Measurements from ENCODE around the gene MUC12. TPM values are rescaled to one million over a fixed set of nuclear protein-coding genes. Genes with fewer than 3 reads are reported as not detected.
A peak's percentile ranks its signal among the peaks of the same experiment; 100 is the strongest.

Gene MUC12, protein sequence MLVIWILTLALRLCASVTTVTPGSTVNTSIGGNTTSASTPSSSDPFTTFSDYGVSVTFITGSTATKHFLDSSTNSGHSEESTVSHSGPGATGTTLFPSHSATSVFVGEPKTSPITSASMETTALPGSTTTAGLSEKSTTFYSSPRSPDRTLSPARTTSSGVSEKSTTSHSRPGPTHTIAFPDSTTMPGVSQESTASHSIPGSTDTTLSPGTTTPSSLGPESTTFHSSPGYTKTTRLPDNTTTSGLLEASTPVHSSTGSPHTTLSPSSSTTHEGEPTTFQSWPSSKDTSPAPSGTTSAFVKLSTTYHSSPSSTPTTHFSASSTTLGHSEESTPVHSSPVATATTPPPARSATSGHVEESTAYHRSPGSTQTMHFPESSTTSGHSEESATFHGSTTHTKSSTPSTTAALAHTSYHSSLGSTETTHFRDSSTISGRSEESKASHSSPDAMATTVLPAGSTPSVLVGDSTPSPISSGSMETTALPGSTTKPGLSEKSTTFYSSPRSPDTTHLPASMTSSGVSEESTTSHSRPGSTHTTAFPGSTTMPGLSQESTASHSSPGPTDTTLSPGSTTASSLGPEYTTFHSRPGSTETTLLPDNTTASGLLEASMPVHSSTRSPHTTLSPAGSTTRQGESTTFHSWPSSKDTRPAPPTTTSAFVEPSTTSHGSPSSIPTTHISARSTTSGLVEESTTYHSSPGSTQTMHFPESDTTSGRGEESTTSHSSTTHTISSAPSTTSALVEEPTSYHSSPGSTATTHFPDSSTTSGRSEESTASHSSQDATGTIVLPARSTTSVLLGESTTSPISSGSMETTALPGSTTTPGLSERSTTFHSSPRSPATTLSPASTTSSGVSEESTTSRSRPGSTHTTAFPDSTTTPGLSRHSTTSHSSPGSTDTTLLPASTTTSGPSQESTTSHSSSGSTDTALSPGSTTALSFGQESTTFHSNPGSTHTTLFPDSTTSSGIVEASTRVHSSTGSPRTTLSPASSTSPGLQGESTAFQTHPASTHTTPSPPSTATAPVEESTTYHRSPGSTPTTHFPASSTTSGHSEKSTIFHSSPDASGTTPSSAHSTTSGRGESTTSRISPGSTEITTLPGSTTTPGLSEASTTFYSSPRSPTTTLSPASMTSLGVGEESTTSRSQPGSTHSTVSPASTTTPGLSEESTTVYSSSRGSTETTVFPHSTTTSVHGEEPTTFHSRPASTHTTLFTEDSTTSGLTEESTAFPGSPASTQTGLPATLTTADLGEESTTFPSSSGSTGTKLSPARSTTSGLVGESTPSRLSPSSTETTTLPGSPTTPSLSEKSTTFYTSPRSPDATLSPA (N-terminal part only)
- total RNA-seq: not detected in 2 replicates
- polyA plus RNA-seq: not detected in 2 replicates
- not detected in 2 replicates for polyA plus RNA-seq (2011; cell fraction: cytosol; rRNA removed)
- not detected in 2 replicates for polyA plus RNA-seq (2011; cell fraction: nucleus; rRNA removed)
- polyA plus RNA-seq (2012): not detected in 2 replicates
- polyA minus RNA-seq: not detected in 2 replicates
- not detected for polyA minus RNA-seq (2011; cell fraction: cytosol; rRNA and poly(A)+ RNA removed)
- polyA minus RNA-seq (2011; cell fraction: nucleus; rRNA and poly(A)+ RNA removed): not detected in 2 replicates
- percentile 2 among the genes with signal in this experiment for Bru-seq, nascent RNA
- not detected for BruChase-seq, experiment 1, labeled RNA remaining after a 6-hour chase
- not detected for BruChase-seq, experiment 2, labeled RNA remaining after a 2-hour chase
- long read RNA-seq: 0 reads

DNA sequence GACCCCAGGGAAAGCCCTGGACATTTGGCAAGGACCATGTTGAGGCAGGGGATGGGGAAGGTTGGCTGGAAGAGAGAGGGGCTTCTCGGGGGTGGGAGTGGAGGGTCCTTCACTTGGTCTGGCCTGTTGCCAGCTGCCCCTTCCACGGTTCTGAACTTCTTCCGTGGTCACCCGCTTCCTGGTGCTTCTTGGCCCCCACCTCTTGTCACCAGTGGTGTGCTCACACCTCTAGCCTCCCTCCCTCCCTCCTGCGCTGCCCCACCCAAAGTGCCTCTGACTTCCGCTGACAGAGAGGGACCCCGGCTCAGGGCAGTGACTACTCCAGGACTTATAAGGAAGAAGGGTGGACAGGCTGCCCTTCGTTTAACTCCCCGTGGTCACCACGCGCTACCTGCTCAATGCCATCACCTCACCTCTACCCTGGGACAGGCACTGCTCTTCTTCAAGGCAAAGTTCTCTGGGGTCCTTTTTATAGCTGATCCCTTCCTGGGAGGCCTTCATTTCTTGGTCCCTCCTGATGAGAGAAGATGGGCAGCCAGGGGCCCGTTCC is at the start of gene MUC12:
MUC12 (plus strand) TSS at position 500 of the 550 bp plus-strand sequence. CDS start 58 bp downstream, outside the sequence.
- no peaks in the 10 kb centered on the region for H3K9me1 ChIP-seq (replicated peaks; ENCODE audit: control insufficient read depth, extremely low read depth, insufficient read depth, low read length)
- peaks cover 22 to 28% of the 10 kb centered on the region in 2 experiments for H3K27me3 ChIP-seq (ENCODE audit: control insufficient read depth in 2 of 2, insufficient read depth in 2 of 2, low read length in 2 of 2)
- H4K20me1 ChIP-seq (replicated peaks; ENCODE audit: control insufficient read depth, extremely low read depth, insufficient read depth, low read length): no peaks in the 10 kb centered on the region
- H3K4me1 ChIP-seq (ENCODE audit: control insufficient read depth, extremely low read depth, insufficient read depth, low read length): peaks cover 2% of the 10 kb centered on the region
- no peak for FAIRE-seq
- dilution Hi-C loops (cut with MboI; ENCODE audit: extremely low pct_ligation_motif_present, low sequenced_read_pairs): no loop called here
- intact Hi-C loops (cut with micrococcal nuclease): loop anchor here (5.0 to 10.0 kb wide), 2 partner anchors 46 to 77 kb away; no protein-coding TSS in a partner anchor
- DNase-seq (ENCODE audit: low read depth, low spot score): no peak
- ChIA-PET CTCF (no interaction called here), POLR2A (no interaction called here)
- H3K4me3 ChIP-seq (replicated peaks in 1 of 3; ENCODE audit: insufficient read depth in 1 of 3, low read depth in 1 of 3, low read length in 3 of 3): no peak within 1 kb of the TSS
- no peak within 1 kb of the TSS for H3K9ac ChIP-seq (replicated peaks; ENCODE audit: extremely low read depth, insufficient read depth, low read length)
- no peaks in the 10 kb centered on the region for H3K36me3 ChIP-seq (ENCODE audit: control insufficient read depth in 2 of 2, extremely low read depth in 1 of 2, insufficient read depth in 2 of 2, low read length in 2 of 2)
- H3K79me2 ChIP-seq (ENCODE audit: control insufficient read depth, insufficient read depth, low read length): no peaks in the 10 kb centered on the region
- H3K27ac ChIP-seq (ENCODE audit: insufficient read depth, low read depth, low read length): no peak within 1 kb of the TSS
- no peak within 1 kb of the TSS for H3K4me2 ChIP-seq (ENCODE audit: insufficient read depth, low read length)
- no peak within 1 kb of the TSS for H2AFZ ChIP-seq (ENCODE audit: low read depth, low read length)
- H3K9me3 ChIP-seq (replicated peaks; ENCODE audit: control insufficient read depth, insufficient read depth, low read length): no peaks in the 10 kb centered on the region
- BruUV-seq (replicated peaks): no TSS peak
- no peak for TF ChIP-seq POLR2AphosphoS5 (IDR thresholded peaks at IDR 0.05; ENCODE audit: insufficient read depth, low read depth, low read length)
- no peak for TF ChIP-seq GATA2 (IDR thresholded peaks at IDR 0.05; ENCODE audit: insufficient read depth, insufficient read length, low read depth, low read length)
- TF ChIP-seq FOS (IDR thresholded peaks at IDR 0.05; ENCODE audit: borderline replicate concordance, insufficient read depth, low read length): no peak
- TF ChIP-seq POLR2A (IDR thresholded peaks at IDR 0.05; ENCODE audit: low read depth, low read length): no peak
- TF ChIP-seq, protein P1, sequence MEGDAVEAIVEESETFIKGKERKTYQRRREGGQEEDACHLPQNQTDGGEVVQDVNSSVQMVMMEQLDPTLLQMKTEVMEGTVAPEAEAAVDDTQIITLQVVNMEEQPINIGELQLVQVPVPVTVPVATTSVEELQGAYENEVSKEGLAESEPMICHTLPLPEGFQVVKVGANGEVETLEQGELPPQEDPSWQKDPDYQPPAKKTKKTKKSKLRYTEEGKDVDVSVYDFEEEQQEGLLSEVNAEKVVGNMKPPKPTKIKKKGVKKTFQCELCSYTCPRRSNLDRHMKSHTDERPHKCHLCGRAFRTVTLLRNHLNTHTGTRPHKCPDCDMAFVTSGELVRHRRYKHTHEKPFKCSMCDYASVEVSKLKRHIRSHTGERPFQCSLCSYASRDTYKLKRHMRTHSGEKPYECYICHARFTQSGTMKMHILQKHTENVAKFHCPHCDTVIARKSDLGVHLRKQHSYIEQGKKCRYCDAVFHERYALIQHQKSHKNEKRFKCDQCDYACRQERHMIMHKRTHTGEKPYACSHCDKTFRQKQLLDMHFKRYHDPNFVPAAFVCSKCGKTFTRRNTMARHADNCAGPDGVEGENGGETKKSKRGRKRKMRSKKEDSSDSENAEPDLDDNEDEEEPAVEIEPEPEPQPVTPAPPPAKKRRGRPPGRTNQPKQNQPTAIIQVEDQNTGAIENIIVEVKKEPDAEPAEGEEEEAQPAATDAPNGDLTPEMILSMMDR (IDR thresholded peaks at IDR 0.05; ENCODE audit: extremely low read depth in 1 of 2, insufficient read depth in 1 of 2, low read depth in 1 of 2, low read length in 2 of 2): no peak
- no peak for TF ChIP-seq EZH2 (IDR thresholded peaks at IDR 0.05; ENCODE audit: borderline replicate concordance, low read depth, low read length, severe bottlenecking)
- TF ChIP-seq JUN (IDR thresholded peaks at IDR 0.05; ENCODE audit: borderline replicate concordance, insufficient read depth, insufficient read length, low read depth): no peak
- TF ChIP-seq MYC (IDR thresholded peaks at IDR 0.05; ENCODE audit: low read depth, low read length): no peak
- TF ChIP-seq, protein P2, sequence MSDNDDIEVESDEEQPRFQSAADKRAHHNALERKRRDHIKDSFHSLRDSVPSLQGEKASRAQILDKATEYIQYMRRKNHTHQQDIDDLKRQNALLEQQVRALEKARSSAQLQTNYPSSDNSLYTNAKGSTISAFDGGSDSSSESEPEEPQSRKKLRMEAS (IDR thresholded peaks at IDR 0.05; ENCODE audit: insufficient read depth, insufficient read length): no peak

All from endothelial cell of umbilical vein (primary cell).